Activated CD4-positive, CD25-positive, alpha-beta regulatory T cell treated with anti-CD3 and anti-CD28 coated beads, Interleukin-2, amount 50 U/mL, for 24 hours (primary cell): Measurements from ENCODE around the gene TTLL7.

Experiments
- ATAC-seq, 2 donors: fragments of 150-1000 bp; cut with Tn5 transposase; one replicate each; pipeline ENCODE4 v1.10.0; 2021; ENCODE audit warnings: mild to moderate bottlenecking in 1 of 2, moderate library complexity in 1 of 2

TTLL7 gene

DNA sequence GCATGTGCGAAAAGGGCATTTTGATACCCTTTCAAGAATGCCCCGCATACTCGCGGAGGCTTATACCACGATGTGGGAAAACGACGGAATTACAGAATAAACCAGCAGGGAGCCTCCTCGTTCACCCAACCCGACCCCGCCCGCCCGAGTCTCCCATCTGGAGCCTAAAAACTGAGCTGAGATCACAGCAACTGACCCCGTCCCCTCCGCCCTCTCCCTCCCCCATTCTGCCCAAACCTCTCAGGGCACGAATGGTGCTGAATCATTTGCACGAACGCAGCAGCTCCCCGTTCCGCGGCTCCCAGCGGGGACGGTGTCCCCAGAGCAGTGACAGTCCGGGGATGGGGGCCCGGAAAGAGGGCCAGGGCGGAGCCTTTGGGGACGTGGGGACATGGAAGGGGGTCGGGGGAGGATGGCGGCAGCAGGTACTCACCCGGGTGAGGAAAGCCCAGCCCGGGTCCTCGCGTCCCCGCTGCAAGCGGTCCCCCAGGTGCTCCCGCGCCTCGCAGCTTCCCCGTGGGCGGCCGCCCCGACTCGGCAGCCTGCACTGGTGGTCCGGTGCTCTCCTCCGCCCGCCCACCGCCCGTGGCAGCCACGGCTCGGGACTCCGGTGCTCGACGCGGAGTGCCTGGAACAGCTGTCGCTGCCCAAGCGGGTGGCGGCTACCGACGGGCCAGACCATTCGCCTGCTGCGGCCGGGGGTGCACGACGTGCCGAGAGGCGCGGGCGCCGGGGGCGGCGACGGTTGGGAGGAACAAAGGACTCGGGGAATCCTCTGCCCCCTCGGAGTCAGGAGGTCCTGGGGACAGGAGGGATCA is at the start of gene TTLL7:
TSS of gene TTLL7 (minus strand) at position 635 of the 818 bp plus-strand sequence. CDS start 46,921 bp downstream, outside the sequence.
- peak; percentile 64 for ATAC-seq

- no peak for ATAC-seq
Observed at GRCh38 chr1:84042461-84042860, 43.5 kb upstream of the TTLL7 start.

DNA sequence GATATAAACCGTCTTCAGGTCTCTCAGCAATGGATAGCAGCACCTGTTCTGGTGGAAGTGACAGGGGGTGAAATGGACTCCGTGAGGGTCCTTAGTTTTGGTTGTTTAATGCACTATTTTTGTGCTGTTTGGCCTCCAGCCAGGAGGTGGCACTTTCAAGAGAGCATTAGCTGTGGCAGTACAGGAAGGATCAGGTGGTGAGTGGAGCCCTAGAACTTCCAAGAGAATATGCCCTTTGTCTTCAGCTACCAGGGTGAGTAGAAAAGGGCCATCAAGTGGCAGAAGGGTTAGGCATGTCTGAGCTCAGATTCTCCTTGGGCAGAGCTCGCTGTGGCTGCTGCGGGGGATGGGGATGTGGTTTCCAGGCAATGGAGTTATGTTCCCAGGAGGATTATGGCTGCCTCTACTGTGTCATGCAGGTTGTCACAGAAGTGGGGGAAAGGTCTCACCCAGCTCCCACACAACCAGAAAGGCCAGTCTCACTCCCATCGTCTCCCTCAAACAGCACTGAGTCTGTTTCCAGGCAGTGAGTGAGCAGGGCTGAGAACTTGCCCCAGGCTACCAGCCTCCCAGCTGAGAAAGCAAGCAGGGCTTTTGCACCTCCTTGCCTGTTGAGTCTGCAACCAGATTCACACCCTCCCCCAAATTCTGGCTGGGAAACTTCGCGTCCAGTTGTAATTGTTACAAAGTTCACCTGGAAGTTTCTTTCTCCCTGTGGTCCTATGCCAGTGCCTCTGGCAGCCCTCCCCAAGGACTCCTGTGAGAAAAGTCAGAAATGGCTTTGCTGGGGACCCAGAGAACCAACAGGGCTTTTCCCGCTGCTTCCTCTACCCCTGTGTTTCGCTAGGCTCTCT is 39.1 kb upstream of the TTLL7 start:
- ATAC-seq = no peak

DNA sequence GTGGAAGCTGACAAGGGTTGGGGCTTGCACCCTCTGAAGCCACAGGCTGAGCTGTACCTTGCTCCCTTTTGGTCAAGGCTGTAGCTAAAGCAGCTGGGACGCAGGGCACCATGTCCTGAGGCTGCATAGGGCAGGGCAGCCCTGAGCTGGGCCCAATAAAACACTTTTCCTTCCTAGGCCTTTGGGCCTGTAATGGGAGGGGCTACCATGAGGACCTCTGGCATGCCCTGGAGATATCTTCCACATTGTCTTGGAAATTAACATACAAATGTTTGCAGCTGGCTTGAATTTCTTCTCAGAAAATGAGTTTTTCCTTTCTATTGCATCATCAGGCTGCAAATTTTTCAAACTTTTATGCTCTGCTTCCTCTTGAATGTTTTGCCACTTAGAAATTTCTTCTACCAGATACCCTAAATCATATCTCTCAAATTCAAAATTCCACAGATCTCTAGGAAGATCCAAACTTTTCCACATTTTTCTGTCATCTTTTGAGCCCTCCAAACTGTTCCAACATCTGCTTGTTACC is 32.9 kb upstream of the TTLL7 start:
- no peak for ATAC-seq

DNA sequence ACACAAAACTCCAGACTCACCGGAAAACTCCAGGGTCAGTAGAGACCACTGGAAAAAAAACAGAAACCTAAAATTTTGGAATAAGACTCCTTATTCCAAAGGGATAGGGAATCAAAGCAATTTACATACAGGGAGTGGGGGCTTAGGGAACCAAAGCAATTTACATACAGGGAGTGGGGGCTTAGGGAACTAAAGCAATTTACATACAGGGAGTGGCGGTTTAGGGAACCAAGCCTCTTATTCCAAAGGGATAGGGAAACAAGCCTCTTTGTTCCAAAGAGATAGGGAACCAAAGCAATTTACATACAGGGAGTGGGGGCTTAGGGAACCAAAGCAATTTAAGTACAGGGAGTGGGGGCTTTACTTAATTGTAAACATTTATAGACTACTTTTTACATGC is 28.4 kb upstream of the TTLL7 start:
- no peak for ATAC-seq

DNA sequence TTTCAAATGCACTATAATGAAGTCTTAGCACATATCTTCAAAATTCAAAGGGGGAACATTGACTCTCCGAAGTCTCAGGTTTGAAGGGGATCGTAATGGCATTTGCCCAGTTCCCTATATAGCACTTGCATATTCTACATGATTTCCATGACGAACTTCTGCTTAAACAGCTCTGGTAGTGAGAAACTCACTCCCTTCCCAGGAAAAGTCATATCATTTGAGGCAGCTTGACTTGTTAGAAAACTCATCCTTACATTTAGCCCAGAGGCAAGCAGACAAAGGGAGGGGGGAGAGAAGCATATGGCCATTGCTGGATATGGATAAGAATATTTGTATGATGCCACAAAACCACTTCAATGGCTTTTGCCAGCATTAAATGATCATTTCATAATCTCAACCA is 27.0 kb upstream of the TTLL7 start:
- no peak for ATAC-seq

- no peak for ATAC-seq
Observed at GRCh38 chr1:84021822-84022221, 22.9 kb upstream of the TTLL7 start.

DNA sequence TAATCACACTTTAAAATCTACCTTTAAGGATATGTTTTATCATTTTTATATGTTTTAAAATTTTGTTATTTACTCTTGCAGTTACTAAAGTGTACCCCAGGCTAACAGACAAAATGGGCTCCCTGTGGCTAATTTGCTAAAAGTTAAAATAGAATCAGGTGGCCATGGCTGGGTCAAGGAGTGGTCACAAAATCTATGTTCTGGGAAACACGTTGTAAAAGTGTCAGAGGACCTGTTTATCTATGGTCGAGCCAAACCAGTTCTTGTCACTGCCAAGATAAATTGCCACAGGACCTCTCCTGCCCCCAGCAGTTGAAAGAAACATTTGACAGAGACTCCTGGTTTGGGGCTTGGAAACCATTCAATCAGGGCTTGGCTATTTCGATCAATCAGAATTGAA is 21.2 kb upstream of the TTLL7 start:
- no peak for ATAC-seq

GRCh38 chr1:84019217-84019616 is 20.3 kb upstream of the TTLL7 start:
- no peak for ATAC-seq

GRCh38 chr1:84013708-84014107 is 14.8 kb upstream of the TTLL7 start:
- ATAC-seq = no peak

GRCh38 chr1:84012018-84012417 is 13.1 kb upstream of the TTLL7 start:
- ATAC-seq = no peak

DNA sequence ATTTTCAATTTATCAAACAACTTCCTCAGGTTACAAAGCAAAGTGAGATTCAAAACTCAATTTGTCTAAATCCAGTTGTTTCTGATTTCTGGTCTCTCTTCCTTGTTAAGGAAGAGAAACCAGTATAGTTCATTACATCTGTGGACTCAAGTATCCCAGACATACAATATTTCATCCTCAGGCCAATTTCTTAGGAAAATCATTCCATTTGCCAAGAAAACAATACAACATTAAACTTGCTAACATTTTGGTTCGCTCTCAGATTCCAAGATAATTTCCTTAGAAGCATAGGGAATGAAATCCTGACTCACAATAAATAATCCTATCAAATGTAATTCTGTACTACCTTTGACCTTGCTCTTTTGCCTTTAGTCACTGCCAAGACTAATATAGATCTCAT is 11.2 kb upstream of the TTLL7 start:
- ATAC-seq = no peak

GRCh38 chr1:84008631-84009030 is 9.7 kb upstream of the TTLL7 start:
- ATAC-seq = no peak

DNA sequence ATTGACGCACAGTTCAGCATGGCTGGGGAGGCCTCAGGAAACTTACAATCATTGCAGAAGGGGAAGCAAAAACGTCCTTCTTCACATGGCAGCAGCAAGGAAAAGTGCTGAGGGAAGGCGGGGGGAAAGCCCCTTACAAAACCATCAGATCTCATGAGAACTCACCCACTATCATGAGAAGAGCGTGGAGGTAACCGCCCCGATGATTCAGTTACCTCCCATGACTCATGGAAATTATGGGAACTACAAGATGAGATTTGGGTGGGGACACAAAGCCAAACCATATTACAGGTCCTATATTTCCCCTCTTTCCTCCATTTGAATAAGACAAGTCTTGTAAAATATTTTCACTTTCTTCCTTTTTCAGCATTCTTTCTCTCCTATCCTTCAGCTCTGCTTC is 7.7 kb upstream of the TTLL7 start:
- peak in 1 of 2 donors; percentile 35 for ATAC-seq

DNA sequence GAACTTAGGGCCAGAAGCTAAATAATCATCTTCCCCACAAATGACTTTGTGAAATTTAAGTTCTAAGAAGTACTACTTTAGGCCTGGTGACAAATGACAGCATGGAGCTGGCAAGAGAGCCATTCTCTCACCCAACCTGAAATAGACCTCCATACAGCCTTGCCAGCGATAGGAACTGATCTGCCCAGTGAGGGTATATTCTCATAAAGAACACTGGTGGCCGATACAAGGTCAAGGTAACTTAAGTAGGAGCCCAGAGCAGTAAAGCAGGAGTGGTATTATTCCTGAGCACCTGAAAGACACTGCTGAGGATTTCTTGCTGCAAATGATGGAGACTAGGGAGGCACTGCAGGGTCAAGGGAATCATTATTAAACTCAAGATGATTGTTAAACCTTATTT is 2.6 kb upstream of the TTLL7 start:
- no peak for ATAC-seq

GRCh38 chr1:84000954-84001495 is 2.1 kb upstream of the TTLL7 start:
- no peak for ATAC-seq

GRCh38 chr1:84000196-84000885 is 1.4 kb upstream of the TTLL7 start:
- no peak for ATAC-seq

DNA sequence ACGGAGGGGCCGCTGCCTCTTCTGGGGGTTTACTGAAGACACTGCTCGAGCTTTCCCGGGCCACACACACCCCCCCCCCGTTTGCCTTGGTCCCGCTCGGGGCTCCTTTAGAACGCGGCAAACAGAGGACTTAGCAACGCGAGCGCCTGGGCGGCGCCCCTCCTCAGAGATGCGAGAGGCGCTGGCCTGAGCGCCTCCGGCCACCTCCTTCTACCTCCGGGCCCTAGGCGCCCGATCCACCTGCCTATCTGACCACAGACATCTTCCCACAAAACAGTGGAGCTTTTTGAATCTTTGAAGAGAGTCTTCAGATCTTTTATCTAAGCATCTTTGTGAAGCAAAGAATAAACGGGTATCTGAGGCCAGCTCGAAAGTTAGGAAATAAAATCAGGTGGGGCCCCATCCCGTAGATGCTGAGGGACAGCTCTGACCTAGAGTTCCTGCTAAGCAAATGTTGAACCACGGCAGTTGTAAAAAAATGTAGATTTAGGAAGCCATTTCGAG is 436 bp upstream of the TTLL7 start:
- ATAC-seq = peak; percentile 71

- ATAC-seq = no peak
Observed at GRCh38 chr1:83998205-83998497, 781 bp downstream of the TTLL7 start.

- no peak for ATAC-seq
Observed at GRCh38 chr1:83997631-83998030, 1.3 kb downstream of the TTLL7 start.

DNA sequence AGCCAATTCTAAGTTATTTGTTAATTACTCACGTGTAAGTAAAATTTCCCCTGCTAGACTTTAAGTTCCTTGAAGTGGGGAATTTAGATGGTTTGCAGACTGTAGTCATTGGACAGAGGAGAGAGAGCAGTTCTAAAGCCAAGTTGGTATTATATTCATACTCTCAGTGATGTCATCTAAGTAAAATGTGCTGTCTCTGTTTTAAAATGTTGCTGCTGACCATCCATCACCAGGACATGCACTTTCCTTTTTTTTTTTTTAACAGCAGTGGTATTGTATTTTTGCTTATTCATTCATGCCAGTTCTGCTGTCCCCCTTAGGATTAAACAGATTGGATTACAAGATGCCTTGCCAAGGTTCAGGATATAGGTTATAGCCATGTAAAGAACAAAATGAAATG is 2.3 kb downstream of the TTLL7 start:
- no peak for ATAC-seq

DNA sequence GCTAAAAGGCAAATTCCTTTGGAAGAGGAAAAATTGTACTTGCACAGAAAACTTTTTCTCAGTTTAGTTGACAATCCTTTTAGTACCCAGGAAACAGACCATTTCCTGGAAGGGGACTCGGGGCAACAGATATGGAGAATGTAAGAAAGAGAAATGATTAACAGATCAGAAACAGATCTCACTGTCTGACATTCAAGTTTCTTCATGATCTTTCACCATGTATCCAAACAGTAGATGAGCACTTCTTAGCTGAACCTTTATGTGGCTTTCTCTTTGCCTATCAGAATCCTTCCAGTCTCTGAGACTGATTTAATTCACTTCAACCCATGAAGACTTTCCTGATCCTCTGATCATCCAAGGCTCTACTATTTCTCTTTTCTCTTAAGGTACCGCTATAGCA is 2.7 kb downstream of the TTLL7 start:
- ATAC-seq = no peak

GRCh38 chr1:83995649-83996048 is 3.3 kb downstream of the TTLL7 start:
- ATAC-seq = no peak
